Muscle of leg (tissue), 11 donors: ENCODE measurements around the gene NEIL3. TPM values are rescaled to one million over a fixed set of nuclear protein-coding genes. Genes with fewer than 3 reads are reported as not detected.
"Not testable (repeated sequence)": the region's sequence is repeated elsewhere in the genome, so short reads cannot be mapped to it uniquely, and the experiment has no call there.

Experiments
- DNase-seq: peaks from one replicate; pipeline ENCODE4 v3.0.0; 2013
- H3K27ac ChIP-seq: one replicate; pipeline ENCODE4 v1.5.1; 2013; ENCODE audit warnings: mild to moderate bottlenecking, low read length, control low read depth
- H3K27me3 ChIP-seq: one replicate; pipeline ENCODE4 v1.6.1; 2013; ENCODE audit warnings: low read length; ENCODE audit not compliant: control insufficient read depth, insufficient read depth
- H3K36me3 ChIP-seq: one replicate; pipeline ENCODE4 v1.6.1; 2013; ENCODE audit warnings: low read length; ENCODE audit not compliant: control insufficient read depth, insufficient read depth
- H3K4me1 ChIP-seq: one replicate; pipeline ENCODE4 v1.6.1; 2013; ENCODE audit warnings: low read length; ENCODE audit not compliant: control insufficient read depth, insufficient read depth
- H3K4me3 ChIP-seq: one replicate; pipeline ENCODE4 v1.5.1; 2013; ENCODE audit warnings: low read length, control low read depth
- H3K9me3 ChIP-seq: replicated peaks from 2 replicates; pipeline ENCODE4 v1.6.1; 2013; ENCODE audit warnings: low read depth, low read length; ENCODE audit not compliant: control insufficient read depth
- WGBS: methylation state at CpG from one replicate; pipeline ENCODE4 v1.1.5; 2013; ENCODE audit warnings: missing lambda C conversion rate; ENCODE audit not compliant: insufficient coverage; 5-methylcytosine and 5-hydroxymethylcytosine counted together
- polyA plus RNA-seq, 8 donors: library from polyadenylated mRNA; unstranded; fragments of 120-200 nt; gene quantifications; one replicate each; pipeline versions ENCODE4 v1.2.1 to v1.2.3, GENCODE V29; 2013; ENCODE audit warnings: inconsistent platforms in 1 of 8, low replicate concordance in 1 of 8; ENCODE audit not compliant: insufficient read length in 8 of 8, insufficient read depth in 1 of 8
- total RNA-seq: library from RNA; stranded (reverse); fragments of 120-200 nt; gene quantifications from one replicate; pipeline ENCODE4 v1.2.4, GENCODE V29; 2013

Gene NEIL3
- total and polyA plus RNA-seq, 9 donors, result 2.7 to 4.0 (median 3.5) TPM

- H3K27ac ChIP-seq, result no peak overlapping the region
- H3K36me3 ChIP-seq, result no peaks in the 10 kb centered on the region
- H3K27me3 ChIP-seq, result no peaks in the 10 kb centered on the region
- no peak overlapping the region for H3K4me3 ChIP-seq
- no CpG with 5 or more reads among the region's 2 CpGs for WGBS
- H3K4me1 ChIP-seq, result no peaks in the 10 kb centered on the region
- H3K9me3 ChIP-seq, result peaks cover 8% of the 10 kb centered on the region
- no peak for DNase-seq
Observed at GRCh38 chr4:177297785-177298391, 11.8 kb upstream of the NEIL3 start.

- Histone ChIP-seq H3K4me1 (no peaks in the 10 kb centered on the region), H3K27ac (no peak overlapping the region)
Observed at GRCh38 chr4:177301126-177301639, 8.5 kb upstream of the NEIL3 start.

GRCh38 chr4:177302371-177303100, 7.1 kb upstream of the NEIL3 start:
- no peak for DNase-seq
- no peaks in the 10 kb centered on the region for H3K36me3 ChIP-seq
- H3K27me3 ChIP-seq, result no peaks in the 10 kb centered on the region
- H3K9me3 ChIP-seq, result peaks cover 7% of the 10 kb centered on the region
- H3K27ac ChIP-seq, result no peak overlapping the region
- no peak overlapping the region for H3K4me3 ChIP-seq
- no CpG with 5 or more reads among the region's 4 CpGs for WGBS
- no peaks in the 10 kb centered on the region for H3K4me1 ChIP-seq

More at GRCh38 chr4:177301126-177301639, 8.5 kb upstream of the NEIL3 start:
- H3K36me3 ChIP-seq, result no peaks in the 10 kb centered on the region
- peaks cover 8% of the 10 kb centered on the region for H3K9me3 ChIP-seq
- no peak for DNase-seq
- no peak overlapping the region for H3K4me3 ChIP-seq
- WGBS, result no CpG with 5 or more reads among the region's 4 CpGs
- H3K27me3 ChIP-seq, result no peaks in the 10 kb centered on the region

GRCh38 chr4:177304094-177304493, 5.6 kb upstream of the NEIL3 start:
- no peak overlapping the region for H3K27ac ChIP-seq
- no peak overlapping the region for H3K4me3 ChIP-seq
- H3K4me1 ChIP-seq, result no peaks in the 10 kb centered on the region
- no CpG with 5 or more reads among the region's 4 CpGs for WGBS
- no peaks in the 10 kb centered on the region for H3K36me3 ChIP-seq
- DNase-seq, result no peak
- no peaks in the 10 kb centered on the region for H3K9me3 ChIP-seq
- no peaks in the 10 kb centered on the region for H3K27me3 ChIP-seq

- not testable (repeated sequence) for H3K27me3 ChIP-seq, H3K36me3 ChIP-seq, H3K9me3 ChIP-seq, H3K27ac ChIP-seq, DNase-seq, H3K4me1 ChIP-seq, H3K4me3 ChIP-seq
- WGBS, result no CpG with 5 or more reads among the region's 3 CpGs
Observed at GRCh38 chr4:177304864-177305263, 4.8 kb upstream of the NEIL3 start.

GRCh38 chr4:177308125-177308524, 1.5 kb upstream of the NEIL3 start:
- Histone ChIP-seq H3K27ac (no peak overlapping the region), H3K27me3 (no peaks in the 10 kb centered on the region), H3K4me1 (no peaks in the 10 kb centered on the region), H3K9me3 (no peaks in the 10 kb centered on the region), H3K4me3 (no peak overlapping the region), H3K36me3 (no peaks in the 10 kb centered on the region)
- 43% methylated on average over 1 of the region's 3 CpGs for WGBS
- DNase-seq, result peak; percentile 14

GRCh38 chr4:177308847-177309521, 690 bp upstream of the NEIL3 start:
- H3K4me1 ChIP-seq, result no peaks in the 10 kb centered on the region
- no CpG with 5 or more reads among the region's 8 CpGs for WGBS
- DNase-seq, result no peak
- peak overlapping the region; percentile 76 for H3K4me3 ChIP-seq
- no peaks in the 10 kb centered on the region for H3K27me3 ChIP-seq
- no peaks in the 10 kb centered on the region for H3K36me3 ChIP-seq
- H3K27ac ChIP-seq, result no peak overlapping the region
- H3K9me3 ChIP-seq, result no peaks in the 10 kb centered on the region

- H3K27me3 ChIP-seq, result no peaks in the 10 kb centered on the region
- no CpG with 5 or more reads among the region's 7 CpGs for WGBS
- no peaks in the 10 kb centered on the region for H3K4me1 ChIP-seq
- no peaks in the 10 kb centered on the region for H3K36me3 ChIP-seq
- DNase-seq, result no peak
- H3K27ac ChIP-seq, result no peak overlapping the region
- no peaks in the 10 kb centered on the region for H3K9me3 ChIP-seq
- no peak overlapping the region for H3K4me3 ChIP-seq
Observed at GRCh38 chr4:177311589-177311988, 1.9 kb downstream of the NEIL3 start.

GRCh38 chr4:177313263-177313662, 3.6 kb downstream of the NEIL3 start:
- no peaks in the 10 kb centered on the region for H3K4me1 ChIP-seq
- no peaks in the 10 kb centered on the region for H3K27me3 ChIP-seq
- H3K27ac ChIP-seq, result no peak overlapping the region
- H3K4me3 ChIP-seq, result no peak overlapping the region
- DNase-seq, result no peak
- H3K36me3 ChIP-seq, result no peaks in the 10 kb centered on the region
- WGBS, result no CpG with 5 or more reads among the region's 1 CpG
- H3K9me3 ChIP-seq, result no peaks in the 10 kb centered on the region

GRCh38 chr4:177315767-177316464, 6.2 kb downstream of the NEIL3 start:
- H3K27ac ChIP-seq, result no peak overlapping the region
- no peaks in the 10 kb centered on the region for H3K9me3 ChIP-seq
- H3K4me3 ChIP-seq, result no peak overlapping the region
- H3K36me3 ChIP-seq, result no peaks in the 10 kb centered on the region
- no peak for DNase-seq
- WGBS, result 67% methylated on average over 1 of the region's 4 CpGs
- H3K4me1 ChIP-seq, result no peaks in the 10 kb centered on the region
- no peaks in the 10 kb centered on the region for H3K27me3 ChIP-seq
